GF-D8 (cell line): ENCODE results near the gene MTFMT.
"Not testable (repeated sequence)": the region's sequence is repeated elsewhere in the genome, so short reads cannot be mapped to it uniquely, and the experiment has no call there.

Experiments
- DNase-seq: peaks from one replicate; lab custom pipeline; 2025; lab: John Stamatoyannopoulos, UW

The MTFMT gene

GRCh38 chr15:65060641-65061397 is 31.4 kb upstream of the MTFMT start:
- DNase-seq = no peak

- DNase-seq = no peak
Observed at GRCh38 chr15:65059931-65060596, 30.6 kb upstream of the MTFMT start.

GRCh38 chr15:65059369-65059750 is 29.9 kb upstream of the MTFMT start:
- DNase-seq = no peak

GRCh38 chr15:65058394-65059368 is 29.2 kb upstream of the MTFMT start:
- no peak for DNase-seq

GRCh38 chr15:65057549-65057940 is 28.1 kb upstream of the MTFMT start:
- DNase-seq = no peak

- DNase-seq = no peak
Observed at GRCh38 chr15:65056868-65057548, 27.6 kb upstream of the MTFMT start.

GRCh38 chr15:65056106-65056505 is 26.7 kb upstream of the MTFMT start:
- no peak for DNase-seq

- no peak for DNase-seq
Observed at GRCh38 chr15:65055201-65055870, 25.9 kb upstream of the MTFMT start.

- peak; percentile 9 for DNase-seq
Observed at GRCh38 chr15:65054333-65055200, 25.1 kb upstream of the MTFMT start.

- no peak for DNase-seq
Observed at GRCh38 chr15:65052956-65053355, 23.5 kb upstream of the MTFMT start.

- DNase-seq = no peak
Observed at GRCh38 chr15:65051266-65051665, 21.8 kb upstream of the MTFMT start.

- DNase-seq = no peak
Observed at GRCh38 chr15:65050270-65050669, 20.8 kb upstream of the MTFMT start.

- DNase-seq = no peak
Observed at GRCh38 chr15:65049418-65049840, 20.0 kb upstream of the MTFMT start.

GRCh38 chr15:65048241-65048640 is 18.8 kb upstream of the MTFMT start:
- no peak for DNase-seq

- no peak for DNase-seq
Observed at GRCh38 chr15:65044724-65045481, 15.5 kb upstream of the MTFMT start, which contains the start of gene SLC51B. Gene SLC51B (plus strand): TSS chr15:65045387. CDS start chr15:65050005, 4,618 bp downstream.

GRCh38 chr15:65044218-65044617 is 14.8 kb upstream of the MTFMT start:
- DNase-seq = not testable (repeated sequence)

GRCh38 chr15:65042776-65043327 is 13.4 kb upstream of the MTFMT start:
- no peak for DNase-seq

- DNase-seq = no peak
Observed at GRCh38 chr15:65041787-65042186, 12.3 kb upstream of the MTFMT start.

GRCh38 chr15:65040461-65040860 is 11.0 kb upstream of the MTFMT start:
- no peak for DNase-seq
